NCI-H2196 treated with DMSO at 0.1 percent for 48 hours (cell line): ENCODE results near the gene MRGPRX3.
"Not testable (repeated sequence)": the region's sequence is repeated elsewhere in the genome, so short reads cannot be mapped to it uniquely, and the experiment has no call there.

Experiments used
- DNase-seq: peaks from one replicate; lab custom pipeline; 2025; ENCODE audit not compliant: unreplicated experiment; lab: John Stamatoyannopoulos, UW

Gene MRGPRX3

GRCh38 chr11:18132341-18132740 is at the start of gene MRGPRX3:
Gene MRGPRX3 (plus strand): TSS chr11:18132571. CDS start chr11:18137203, 4,632 bp downstream.
- no peak for DNase-seq

- DNase-seq, result no peak
Measured at GRCh38 chr11:18088366-18088765, 44.0 kb upstream of the MRGPRX3 start.

GRCh38 chr11:18088966-18089365 is 43.4 kb upstream of the MRGPRX3 start:
- DNase-seq, result no peak

- DNase-seq, result no peak
Measured at GRCh38 chr11:18091731-18092130, 40.6 kb upstream of the MRGPRX3 start.

GRCh38 chr11:18093959-18094358 is 38.4 kb upstream of the MRGPRX3 start:
- DNase-seq, result no peak

- no peak for DNase-seq
Measured at GRCh38 chr11:18100926-18101656, 31.3 kb upstream of the MRGPRX3 start.

GRCh38 chr11:18105086-18105801 is 27.1 kb upstream of the MRGPRX3 start:
- no peak for DNase-seq

- DNase-seq, result peak; percentile 84
Measured at GRCh38 chr11:18105802-18106574, 26.4 kb upstream of the MRGPRX3 start, which contains the start of gene SAAL1. Gene SAAL1 (minus strand): TSS chr11:18106082. CDS start chr11:18106041, 41 bp downstream.

- DNase-seq, result no peak
Measured at GRCh38 chr11:18106688-18107087, 25.7 kb upstream of the MRGPRX3 start.

GRCh38 chr11:18108254-18108653 is 24.1 kb upstream of the MRGPRX3 start:
- DNase-seq, result no peak

GRCh38 chr11:18111005-18111404 is 21.4 kb upstream of the MRGPRX3 start:
- no peak for DNase-seq

- peak; percentile 72 for DNase-seq
Measured at GRCh38 chr11:18115360-18116127, 16.8 kb upstream of the MRGPRX3 start.

- DNase-seq, result not testable (repeated sequence)
Measured at GRCh38 chr11:18121331-18121828, 11.0 kb upstream of the MRGPRX3 start.

GRCh38 chr11:18131115-18131514 is 1.3 kb upstream of the MRGPRX3 start:
- not testable (repeated sequence) for DNase-seq

GRCh38 chr11:18135308-18135707 is 2.9 kb downstream of the MRGPRX3 start:
- DNase-seq, result no peak

- no peak for DNase-seq
Measured at GRCh38 chr11:18137186-18137800, 4.9 kb downstream of the MRGPRX3 start.

GRCh38 chr11:18140145-18140544 is 7.8 kb downstream of the MRGPRX3 start:
- DNase-seq, result no peak

- DNase-seq, result no peak
Measured at GRCh38 chr11:18144243-18144642, 11.9 kb downstream of the MRGPRX3 start.

- DNase-seq, result no peak
Measured at GRCh38 chr11:18145025-18145424, 12.7 kb downstream of the MRGPRX3 start.

- no peak for DNase-seq
Measured at GRCh38 chr11:18145837-18146236, 13.5 kb downstream of the MRGPRX3 start.
